ENCODE data around the gene KCNK1. TPM values are rescaled to one million over a fixed set of nuclear protein-coding genes. Genes with fewer than 3 reads are reported as not detected.

Gene KCNK1
- total RNA-seq, 1 experiment from 2014 or later: 0.13 TPM

GRCh38 chr1:233714631-233715217, 100.8 kb downstream of the KCNK1 start:
- CTCF ChIA-PET: no interaction called here
- no peak overlapping the region for H3K27ac ChIP-seq (ENCODE audit: low read length)
- no peaks in the 10 kb centered on the region for H3K4me1 ChIP-seq (ENCODE audit: control insufficient read depth, insufficient read depth, low read length)
- H3K4me3 ChIP-seq (ENCODE audit: low read depth in 2 of 2, low read length in 2 of 2): no peak overlapping the region
- H3K9me3 ChIP-seq (ENCODE audit: control insufficient read depth, insufficient read depth, low read depth, low read length): no peaks in the 10 kb centered on the region
- DNase-seq (ENCODE audit: low read depth, low spot score) (no peak), ATAC-seq (no peak)
- peaks cover 9% of the 10 kb centered on the region for H3K27me3 ChIP-seq (ENCODE audit: control insufficient read depth, insufficient read depth, low read length)
- in situ Hi-C loops (cut with HindIII; ENCODE audit: low pct_unique_long_range_greater_than_20kb, low sequenced_read_pairs): no loop called here
- H3K36me3 ChIP-seq (ENCODE audit: control insufficient read depth, insufficient read depth, low read length): no peaks in the 10 kb centered on the region
- POLR2A ChIA-PET: no interaction called here
- TF ChIP-seq, protein P1, sequence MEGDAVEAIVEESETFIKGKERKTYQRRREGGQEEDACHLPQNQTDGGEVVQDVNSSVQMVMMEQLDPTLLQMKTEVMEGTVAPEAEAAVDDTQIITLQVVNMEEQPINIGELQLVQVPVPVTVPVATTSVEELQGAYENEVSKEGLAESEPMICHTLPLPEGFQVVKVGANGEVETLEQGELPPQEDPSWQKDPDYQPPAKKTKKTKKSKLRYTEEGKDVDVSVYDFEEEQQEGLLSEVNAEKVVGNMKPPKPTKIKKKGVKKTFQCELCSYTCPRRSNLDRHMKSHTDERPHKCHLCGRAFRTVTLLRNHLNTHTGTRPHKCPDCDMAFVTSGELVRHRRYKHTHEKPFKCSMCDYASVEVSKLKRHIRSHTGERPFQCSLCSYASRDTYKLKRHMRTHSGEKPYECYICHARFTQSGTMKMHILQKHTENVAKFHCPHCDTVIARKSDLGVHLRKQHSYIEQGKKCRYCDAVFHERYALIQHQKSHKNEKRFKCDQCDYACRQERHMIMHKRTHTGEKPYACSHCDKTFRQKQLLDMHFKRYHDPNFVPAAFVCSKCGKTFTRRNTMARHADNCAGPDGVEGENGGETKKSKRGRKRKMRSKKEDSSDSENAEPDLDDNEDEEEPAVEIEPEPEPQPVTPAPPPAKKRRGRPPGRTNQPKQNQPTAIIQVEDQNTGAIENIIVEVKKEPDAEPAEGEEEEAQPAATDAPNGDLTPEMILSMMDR (IDR thresholded peaks at IDR 0.05): no peak
- TF ChIP-seq TCF7L2 (IDR thresholded peaks at IDR 0.05; ENCODE audit: low read depth, low read length): no peak
- TF ChIP-seq, protein P2, sequence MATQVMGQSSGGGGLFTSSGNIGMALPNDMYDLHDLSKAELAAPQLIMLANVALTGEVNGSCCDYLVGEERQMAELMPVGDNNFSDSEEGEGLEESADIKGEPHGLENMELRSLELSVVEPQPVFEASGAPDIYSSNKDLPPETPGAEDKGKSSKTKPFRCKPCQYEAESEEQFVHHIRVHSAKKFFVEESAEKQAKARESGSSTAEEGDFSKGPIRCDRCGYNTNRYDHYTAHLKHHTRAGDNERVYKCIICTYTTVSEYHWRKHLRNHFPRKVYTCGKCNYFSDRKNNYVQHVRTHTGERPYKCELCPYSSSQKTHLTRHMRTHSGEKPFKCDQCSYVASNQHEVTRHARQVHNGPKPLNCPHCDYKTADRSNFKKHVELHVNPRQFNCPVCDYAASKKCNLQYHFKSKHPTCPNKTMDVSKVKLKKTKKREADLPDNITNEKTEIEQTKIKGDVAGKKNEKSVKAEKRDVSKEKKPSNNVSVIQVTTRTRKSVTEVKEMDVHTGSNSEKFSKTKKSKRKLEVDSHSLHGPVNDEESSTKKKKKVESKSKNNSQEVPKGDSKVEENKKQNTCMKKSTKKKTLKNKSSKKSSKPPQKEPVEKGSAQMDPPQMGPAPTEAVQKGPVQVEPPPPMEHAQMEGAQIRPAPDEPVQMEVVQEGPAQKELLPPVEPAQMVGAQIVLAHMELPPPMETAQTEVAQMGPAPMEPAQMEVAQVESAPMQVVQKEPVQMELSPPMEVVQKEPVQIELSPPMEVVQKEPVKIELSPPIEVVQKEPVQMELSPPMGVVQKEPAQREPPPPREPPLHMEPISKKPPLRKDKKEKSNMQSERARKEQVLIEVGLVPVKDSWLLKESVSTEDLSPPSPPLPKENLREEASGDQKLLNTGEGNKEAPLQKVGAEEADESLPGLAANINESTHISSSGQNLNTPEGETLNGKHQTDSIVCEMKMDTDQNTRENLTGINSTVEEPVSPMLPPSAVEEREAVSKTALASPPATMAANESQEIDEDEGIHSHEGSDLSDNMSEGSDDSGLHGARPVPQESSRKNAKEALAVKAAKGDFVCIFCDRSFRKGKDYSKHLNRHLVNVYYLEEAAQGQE (IDR thresholded peaks at IDR 0.05; ENCODE audit: insufficient read depth in 1 of 2, low read depth in 2 of 2, low read length in 1 of 2): no peak
- TF ChIP-seq SIN3A (IDR thresholded peaks at IDR 0.05; ENCODE audit: borderline replicate concordance, insufficient read depth, low read depth, low read length): no peak
- no peak for TF ChIP-seq POLR2AphosphoS5 (IDR thresholded peaks at IDR 0.05; ENCODE audit: low read depth, low read length)
- intact Hi-C loops (cut with micrococcal nuclease; ENCODE audit: unreplicated experiment): no loop called here
- BruUV-seq (replicated peaks): no TSS peak

DNA sequence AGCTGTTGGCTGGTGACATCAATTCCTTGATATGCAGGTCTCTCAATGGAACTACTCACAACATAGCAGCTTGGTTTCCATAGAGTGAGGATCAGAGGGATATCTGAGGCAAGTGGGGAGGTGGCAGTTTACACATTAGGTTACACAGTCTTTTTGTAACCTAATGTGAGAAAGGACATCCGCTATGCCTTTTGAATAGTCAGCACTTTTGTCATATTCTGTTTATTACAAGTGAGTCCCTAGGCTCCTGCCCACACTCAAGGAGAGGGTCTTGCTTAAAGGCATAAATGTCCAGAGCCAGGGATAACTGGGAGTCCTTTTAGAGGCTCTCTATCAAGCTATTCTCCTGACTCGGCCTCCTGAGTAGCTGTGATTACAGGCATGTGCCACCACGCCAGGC, 104.2 kb downstream of the KCNK1 start:
- no TSS peak for BruUV-seq (replicated peaks)
- Histone ChIP-seq H3K9me3 (ENCODE audit: control insufficient read depth, insufficient read depth, low read depth, low read length) (no peaks in the 10 kb centered on the region), H3K27ac (ENCODE audit: low read length) (no peak overlapping the region), H3K4me1 (ENCODE audit: control insufficient read depth, insufficient read depth, low read length) (no peaks in the 10 kb centered on the region), H3K36me3 (ENCODE audit: control insufficient read depth, insufficient read depth, low read length) (no peaks in the 10 kb centered on the region), H3K27me3 (ENCODE audit: control insufficient read depth, insufficient read depth, low read length) (peaks cover 11% of the 10 kb centered on the region), H3K4me3 (ENCODE audit: low read depth in 2 of 2, low read length in 2 of 2) (no peak overlapping the region)
- TF ChIP-seq SIN3A (IDR thresholded peaks at IDR 0.05; ENCODE audit: borderline replicate concordance, insufficient read depth, low read depth, low read length): no peak
- TF ChIP-seq, protein P1 (IDR thresholded peaks at IDR 0.05): no peak
- TF ChIP-seq, protein P2 (IDR thresholded peaks at IDR 0.05; ENCODE audit: insufficient read depth in 1 of 2, low read depth in 2 of 2, low read length in 1 of 2): no peak
- TF ChIP-seq TCF7L2 (IDR thresholded peaks at IDR 0.05; ENCODE audit: low read depth, low read length): no peak
- POLR2A ChIA-PET: no interaction called here
- DNase-seq (ENCODE audit: low read depth, low spot score): no peak
- CTCF ChIA-PET: no interaction called here
- in situ Hi-C loops (cut with HindIII; ENCODE audit: low pct_unique_long_range_greater_than_20kb, low sequenced_read_pairs): no loop called here
- ATAC-seq: no peak
- intact Hi-C loops (cut with micrococcal nuclease; ENCODE audit: unreplicated experiment): no loop called here

Measured in Panc1 (cell line).